Lower leg skin (tissue), 3 donors: ENCODE data around the gene MSANTD1.

Source experiments
- CTCF ChIP-seq, 3 donors: fragments of 450-650 bp; IDR thresholded peaks; one replicate each; pipeline ENCODE4 v1.5.1; 2016; ENCODE audit warnings: antibody characterized with exemption in 3 of 3, mild to moderate bottlenecking in 3 of 3, moderate library complexity in 2 of 3
- POLR2A ChIP-seq, 2 donors: fragments of 450-650 bp; IDR thresholded peaks; one replicate each; pipeline ENCODE4 v1.6.1; 2016 to 2017; ENCODE audit warnings: antibody characterized with exemption in 2 of 2, mild to moderate bottlenecking in 1 of 2, moderate library complexity in 1 of 2

- TF ChIP-seq CTCF (IDR thresholded peaks at IDR 0.05) (no peak), POLR2A (IDR thresholded peaks at IDR 0.05) (no peak)
Measured at GRCh38 chr4:3303923-3304710, 55.2 kb downstream of the MSANTD1 start.
